Measurements from ENCODE around the gene JARID2.

GRCh38 chr6:15303162-15303919 lies 57.5 kb downstream of the JARID2 start:
- TF ChIP-seq, protein P1, sequence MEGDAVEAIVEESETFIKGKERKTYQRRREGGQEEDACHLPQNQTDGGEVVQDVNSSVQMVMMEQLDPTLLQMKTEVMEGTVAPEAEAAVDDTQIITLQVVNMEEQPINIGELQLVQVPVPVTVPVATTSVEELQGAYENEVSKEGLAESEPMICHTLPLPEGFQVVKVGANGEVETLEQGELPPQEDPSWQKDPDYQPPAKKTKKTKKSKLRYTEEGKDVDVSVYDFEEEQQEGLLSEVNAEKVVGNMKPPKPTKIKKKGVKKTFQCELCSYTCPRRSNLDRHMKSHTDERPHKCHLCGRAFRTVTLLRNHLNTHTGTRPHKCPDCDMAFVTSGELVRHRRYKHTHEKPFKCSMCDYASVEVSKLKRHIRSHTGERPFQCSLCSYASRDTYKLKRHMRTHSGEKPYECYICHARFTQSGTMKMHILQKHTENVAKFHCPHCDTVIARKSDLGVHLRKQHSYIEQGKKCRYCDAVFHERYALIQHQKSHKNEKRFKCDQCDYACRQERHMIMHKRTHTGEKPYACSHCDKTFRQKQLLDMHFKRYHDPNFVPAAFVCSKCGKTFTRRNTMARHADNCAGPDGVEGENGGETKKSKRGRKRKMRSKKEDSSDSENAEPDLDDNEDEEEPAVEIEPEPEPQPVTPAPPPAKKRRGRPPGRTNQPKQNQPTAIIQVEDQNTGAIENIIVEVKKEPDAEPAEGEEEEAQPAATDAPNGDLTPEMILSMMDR (IDR thresholded peaks at IDR 0.05) = no peak
- TF ChIP-seq POLR2A (IDR thresholded peaks at IDR 0.05) = no peak

Measured in thyroid gland (tissue), 4 donors.